ENCODE measurements around the gene UBXN10.

DNA sequence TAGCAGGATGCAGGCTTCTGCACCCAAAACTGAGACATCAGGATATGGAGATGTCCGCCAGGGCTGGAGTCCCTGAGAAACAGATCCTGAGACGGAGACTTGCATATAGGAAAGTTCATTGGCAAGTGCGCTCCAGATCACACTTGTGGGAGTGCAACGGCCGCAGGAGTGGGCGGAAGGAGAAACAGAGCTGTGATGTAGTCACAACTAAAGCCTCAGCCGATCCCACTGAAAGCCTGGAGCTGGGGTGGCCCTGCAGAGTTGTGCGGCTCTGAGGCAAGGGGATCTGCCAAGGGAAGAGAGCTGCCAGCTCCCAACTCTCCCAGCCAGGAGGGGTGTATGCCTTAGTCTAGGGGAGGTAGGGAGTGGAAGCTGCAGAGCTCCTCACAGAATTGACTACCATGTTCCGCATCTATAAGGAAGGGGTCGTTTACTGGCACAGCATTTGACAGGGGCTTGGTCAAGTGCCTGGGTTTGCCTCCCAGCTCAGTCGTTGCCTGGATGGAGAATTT is 42.5 kb downstream of the UBXN10 start:
- TF ChIP-seq POLR2AphosphoS5 (IDR thresholded peaks at IDR 0.05; ENCODE audit: low read depth, low read length) (no peak), POLR2A (IDR thresholded peaks at IDR 0.05; ENCODE audit: low read depth, low read length) (no peak), TAF1 (IDR thresholded peaks at IDR 0.05; ENCODE audit: low read depth, low read length) (no peak), PAX5 (IDR thresholded peaks at IDR 0.05; ENCODE audit: insufficient read depth, low read length, severe bottlenecking) (no peak), SPI1 (IDR thresholded peaks at IDR 0.05; ENCODE audit: low read depth, low read length) (no peak)

Data from GM12891 (cell line).